ENCODE measurements around the gene LXN. TPM values are rescaled to one million over a fixed set of nuclear protein-coding genes. Genes with fewer than 3 reads are reported as not detected.
"Not testable (repeated sequence)": the region's sequence is repeated elsewhere in the genome, so short reads cannot be mapped to it uniquely, and the experiment has no call there.

LXN gene
- total and polyA plus RNA-seq, 5 experiments from 2014 or later: 5.1 to 12.8 (median 8.0) TPM

- peak overlapping the region in 1 of 10 donors; percentile 6 for H3K27ac Mint-ChIP-seq
- no peak for DNase-seq
- POLR2A ChIA-PET: no interaction called here
Measured at GRCh38 chr3:158701420-158702065, 29.1 kb upstream of the LXN start.

GRCh38 chr3:158700559-158700958 lies 28.1 kb upstream of the LXN start:
- DNase-seq: no peak
- Mint-ChIP-seq H3K9me3 (no peaks in the 10 kb centered on the region), H3K36me3 (peaks cover 0 to 57% (median 14%) of the 10 kb centered on the region in 3 donors), H3K27me3 (no peaks in the 10 kb centered on the region), H3K4me3 (no peak overlapping the region), H3K4me1 (peaks cover 6 to 16% (median 8%) of the 10 kb centered on the region in 4 donors), H3K27ac (no peak overlapping the region)
- POLR2A ChIA-PET: no interaction called here
- no peak for ATAC-seq

More at GRCh38 chr3:158701420-158702065, 29.1 kb upstream of the LXN start:
- Mint-ChIP-seq H3K9me3 (no peaks in the 10 kb centered on the region), H3K4me3 (no peak overlapping the region), H3K27me3 (no peaks in the 10 kb centered on the region), H3K36me3 (peaks cover 0 to 60% (median 10%) of the 10 kb centered on the region in 3 donors), H3K4me1 (peaks cover 6 to 23% (median 9%) of the 10 kb centered on the region in 4 donors)
- no peak for ATAC-seq

GRCh38 chr3:158696618-158697017 lies 24.2 kb upstream of the LXN start:
- POLR2A ChIA-PET: interaction anchor here (0.6 to 1.6 kb wide), 2 partner anchors 105 to 416 kb away, joined by 3 to 7 read pairs; partner anchors contain the start of gene MFSD1
- Mint-ChIP-seq H3K4me3 (no peak overlapping the region), H3K27ac (no peak overlapping the region), H3K36me3 (peaks cover 17 to 67% (median 29%) of the 10 kb centered on the region in 3 donors), H3K9me3 (no peaks in the 10 kb centered on the region), H3K27me3 (no peaks in the 10 kb centered on the region), H3K4me1 (peaks cover 0 to 5% (median 0%) of the 10 kb centered on the region in 4 donors)
- ATAC-seq (no peak), DNase-seq (no peak)

- H3K4me3 Mint-ChIP-seq, H3K9me3 Mint-ChIP-seq, POLR2A ChIA-PET, H3K27ac Mint-ChIP-seq, H3K27me3 Mint-ChIP-seq, H3K4me1 Mint-ChIP-seq, ATAC-seq, DNase-seq: not testable (repeated sequence)
- peaks cover 27 to 81% (median 45%) of the 10 kb centered on the region in 3 donors for H3K36me3 Mint-ChIP-seq
Measured at GRCh38 chr3:158693866-158694456, 21.5 kb upstream of the LXN start.

GRCh38 chr3:158685159-158685558 lies 12.7 kb upstream of the LXN start:
- Mint-ChIP-seq H3K9me3 (no peaks in the 10 kb centered on the region), H3K36me3 (peaks cover 4 to 66% (median 12%) of the 10 kb centered on the region in 3 donors), H3K4me1 (no peaks in the 10 kb centered on the region), H3K27ac (peak overlapping the region in 1 of 10 donors; percentile 3), H3K4me3 (no peak overlapping the region), H3K27me3 (no peaks in the 10 kb centered on the region)
- no peak for DNase-seq
- POLR2A ChIA-PET: no interaction called here
- ATAC-seq: no peak

GRCh38 chr3:158683230-158683962 lies 10.9 kb upstream of the LXN start:
- POLR2A ChIA-PET: no interaction called here
- no peak for DNase-seq
- H3K36me3 Mint-ChIP-seq: peaks cover under 1 to 60% (median 7%) of the 10 kb centered on the region in 3 donors
- H3K4me3 Mint-ChIP-seq: no peak overlapping the region
- H3K9me3 Mint-ChIP-seq: no peaks in the 10 kb centered on the region
- no peak overlapping the region for H3K27ac Mint-ChIP-seq
- no peaks in the 10 kb centered on the region for H3K27me3 Mint-ChIP-seq
- no peak for ATAC-seq
- no peaks in the 10 kb centered on the region for H3K4me1 Mint-ChIP-seq

GRCh38 chr3:158680861-158681260 lies 8.4 kb upstream of the LXN start:
- DNase-seq (no peak), ATAC-seq (no peak)
- peaks cover 5 to 69% (median 15%) of the 10 kb centered on the region in 3 donors for H3K36me3 Mint-ChIP-seq
- H3K9me3 Mint-ChIP-seq: no peaks in the 10 kb centered on the region
- no peaks in the 10 kb centered on the region for H3K27me3 Mint-ChIP-seq
- H3K4me3 Mint-ChIP-seq: no peak overlapping the region
- H3K27ac Mint-ChIP-seq: no peak overlapping the region
- POLR2A ChIA-PET: no interaction called here
- peaks cover 0 to 1% (median 0%) of the 10 kb centered on the region in 4 donors for H3K4me1 Mint-ChIP-seq

- Mint-ChIP-seq H3K4me1 (peaks cover 0 to 1% (median 0%) of the 10 kb centered on the region in 4 donors), H3K27me3 (no peaks in the 10 kb centered on the region), H3K9me3 (no peaks in the 10 kb centered on the region), H3K36me3 (peaks cover 5 to 61% (median 11%) of the 10 kb centered on the region in 3 donors), H3K4me3 (no peak overlapping the region), H3K27ac (no peak overlapping the region)
- DNase-seq (no peak), ATAC-seq (no peak)
- POLR2A ChIA-PET: no interaction called here
Measured at GRCh38 chr3:158679547-158680000, 7.1 kb upstream of the LXN start.

GRCh38 chr3:158678687-158679086 lies 6.2 kb upstream of the LXN start:
- no peak overlapping the region for H3K27ac Mint-ChIP-seq
- H3K36me3 Mint-ChIP-seq: peaks cover 5 to 58% (median 8%) of the 10 kb centered on the region in 3 donors
- H3K27me3 Mint-ChIP-seq: no peaks in the 10 kb centered on the region
- DNase-seq (no peak), ATAC-seq (no peak)
- H3K4me3 Mint-ChIP-seq: no peak overlapping the region
- peaks cover 0 to 1% (median 0%) of the 10 kb centered on the region in 4 donors for H3K4me1 Mint-ChIP-seq
- no peaks in the 10 kb centered on the region for H3K9me3 Mint-ChIP-seq
- POLR2A ChIA-PET: no interaction called here

- H3K4me3 Mint-ChIP-seq: peak overlapping the region; percentile 82 to 97 (median 94)
- DNase-seq (peak in 1 of 10 donors; percentile 10), ATAC-seq (no peak)
- POLR2A ChIA-PET: interaction anchor here (0.6 to 1.2 kb wide), 2 partner anchors 24 to 27 kb away, joined by 4 to 5 read pairs; partner anchors contain the start of gene GFM1
- H3K27ac Mint-ChIP-seq: peak overlapping the region; percentile 88 to 99 (median 95)
- H3K36me3 Mint-ChIP-seq: peaks cover 0 to 37% (median 22%) of the 10 kb centered on the region in 3 donors
- H3K9me3 Mint-ChIP-seq: no peaks in the 10 kb centered on the region
- H3K27me3 Mint-ChIP-seq: no peaks in the 10 kb centered on the region
- H3K4me1 Mint-ChIP-seq: peaks cover 13 to 28% (median 27%) of the 10 kb centered on the region in 4 donors
Measured at GRCh38 chr3:158671821-158672214, 630 bp downstream of the LXN start.

GRCh38 chr3:158668506-158668905 lies 3.9 kb downstream of the LXN start:
- POLR2A ChIA-PET: no interaction called here
- DNase-seq: no peak
- H3K4me3 Mint-ChIP-seq: no peak overlapping the region
- peak overlapping the region in 1 of 10 donors; percentile 60 for H3K27ac Mint-ChIP-seq
- peaks cover 0 to 59% (median 33%) of the 10 kb centered on the region in 3 donors for H3K36me3 Mint-ChIP-seq
- H3K9me3 Mint-ChIP-seq: no peaks in the 10 kb centered on the region
- H3K4me1 Mint-ChIP-seq: peaks cover 19 to 28% (median 28%) of the 10 kb centered on the region in 4 donors
- H3K27me3 Mint-ChIP-seq: no peaks in the 10 kb centered on the region
- ATAC-seq: no peak

- Mint-ChIP-seq H3K4me3 (no peak overlapping the region), H3K4me1 (peaks cover 7 to 14% (median 12%) of the 10 kb centered on the region in 4 donors), H3K27ac (no peak overlapping the region), H3K9me3 (no peaks in the 10 kb centered on the region), H3K27me3 (no peaks in the 10 kb centered on the region), H3K36me3 (peaks cover 0 to 71% (median 33%) of the 10 kb centered on the region in 3 donors)
- ATAC-seq: no peak
- no peak for DNase-seq
- POLR2A ChIA-PET: no interaction called here
Measured at GRCh38 chr3:158666416-158666815, 6.0 kb downstream of the LXN start.

GRCh38 chr3:158663832-158664231 lies 8.6 kb downstream of the LXN start:
- ATAC-seq (no peak), DNase-seq (no peak)
- POLR2A ChIA-PET: no interaction called here
- Mint-ChIP-seq H3K4me3 (no peak overlapping the region), H3K27me3 (no peaks in the 10 kb centered on the region), H3K9me3 (no peaks in the 10 kb centered on the region), H3K4me1 (peaks cover 0 to 8% (median 4%) of the 10 kb centered on the region in 4 donors), H3K36me3 (peaks cover 0 to 82% (median 27%) of the 10 kb centered on the region in 3 donors), H3K27ac (peak overlapping the region in 1 of 10 donors; percentile 9)
